Prostate gland (tissue), 2 donors: ENCODE data around the gene CYP1A1. TPM values are rescaled to one million over a fixed set of nuclear protein-coding genes. Genes with fewer than 3 reads are reported as not detected.

ENCODE experiments used
- DNase-seq: peaks from one replicate; pipeline ENCODE4 v3.0.0-alpha.2; 2019; ENCODE audit warnings: low spot score
- H3K27ac ChIP-seq, 2 donors: fragments of 200-600 bp; sonication (generic); 2 replicates each; pipeline ENCODE4 v1.5.1; 2017 to 2019
- H3K27me3 ChIP-seq: fragments of 200-600 bp; sonication (generic); replicated peaks from 2 replicates; pipeline ENCODE4 v1.5.1; 2019; ENCODE audit not compliant: insufficient read depth
- H3K36me3 ChIP-seq, 2 donors: fragments of 200-600 bp; sonication (generic); 1 replicate in 1 of 2; 2 replicates in 1 of 2; pipeline versions ENCODE4 v1.5.1 to v1.8.1; 2017 to 2019
- H3K4me1 ChIP-seq: fragments of 200-600 bp; sonication (generic); replicated peaks from 2 replicates; pipeline ENCODE4 v1.5.1; 2019
- H3K4me3 ChIP-seq, 2 donors: fragments of 200-600 bp; sonication (generic); 2 replicates each; pipeline ENCODE4 v1.5.1; 2017 to 2019
- H3K9me3 ChIP-seq: fragments of 200-600 bp; sonication (generic); 2 replicates; pipeline ENCODE4 v1.5.1; 2017
- CTCF ChIP-seq, 4 experiments: fragments of 200-600 bp in 2 of 4; fragments of 450-650 bp in 2 of 4; sonication (generic) in 2 of 4; IDR thresholded peaks; 1 replicate in 3 of 4; 2 replicates in 1 of 4; pipeline ENCODE4 v1.5.1; 2016 to 2019; ENCODE audit warnings: antibody characterized with exemption in 4 of 4, mild to moderate bottlenecking in 2 of 4, moderate library complexity in 2 of 4
- POLR2A ChIP-seq: fragments of 450-650 bp; IDR thresholded peaks from one replicate; pipeline ENCODE4 v1.6.1; 2016; ENCODE audit warnings: antibody characterized with exemption, mild to moderate bottlenecking
- POLR2AphosphoS5 ChIP-seq: sonication (generic); formaldehyde crosslinking; IDR thresholded peaks from one replicate; pipeline ENCODE4 v1.6.1; 2017; ENCODE audit warnings: antibody characterized with exemption
- WGBS: methylation state at CpG from one replicate; pipeline ENCODE4 v1.1.5; 2018; 5-methylcytosine and 5-hydroxymethylcytosine counted together
- intact Hi-C: fragments of 100-400 bp; cut with DNase I; formaldehyde crosslinking; loops from one replicate; pipeline ENCODE4 v1.14.2; 2022
- total RNA-seq, 2 donors: library from RNA; depleted of rRNA; stranded (reverse); fragments of >200 nt; gene quantifications; one replicate each; pipeline ENCODE4 v1.1.0, GENCODE V29; 2016

Gene CYP1A1
- total RNA-seq, 2 donors from 2014 or later: 0.57 to 6.9 TPM

DNA sequence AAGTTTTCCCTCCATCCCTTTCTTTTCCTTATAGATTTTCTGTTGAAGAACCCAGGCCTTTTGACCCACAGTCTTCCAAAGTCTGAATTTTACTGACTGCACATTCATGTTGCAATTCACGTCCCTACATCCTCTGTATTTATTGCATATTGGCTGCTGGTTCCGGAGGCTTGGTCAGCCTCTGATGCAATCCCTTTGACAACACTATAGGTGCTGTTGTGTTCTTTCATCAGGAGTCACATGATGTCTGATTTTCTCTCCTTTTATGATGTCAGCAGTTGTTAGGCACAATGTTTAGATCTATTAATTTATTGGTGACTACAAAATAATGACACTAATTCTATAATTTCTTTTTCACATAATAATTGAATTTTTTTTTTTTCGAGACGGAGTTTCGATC, 8.7 kb downstream of the CYP1A1 start:
- Histone ChIP-seq H3K4me3 (no peak overlapping the region), H3K27me3 (no peaks in the 10 kb centered on the region), H3K4me1 (no peaks in the 10 kb centered on the region), H3K36me3 (no peaks in the 10 kb centered on the region), H3K9me3 (no peaks in the 10 kb centered on the region), H3K27ac (no peak overlapping the region)
- DNase-seq: no peak
- 78% methylated on average over 5 of the region's 5 CpGs for WGBS
- TF ChIP-seq CTCF (IDR thresholded peaks at IDR 0.05): no peak
- no peak for TF ChIP-seq POLR2A
- no peak for TF ChIP-seq POLR2AphosphoS5
- intact Hi-C loops: no loop called here

GRCh38 chr15:74712311-74712710, 13.0 kb downstream of the CYP1A1 start:
- H3K36me3 ChIP-seq: no peaks in the 10 kb centered on the region

GRCh38 chr15:74710319-74711094, 14.8 kb downstream of the CYP1A1 start:
- Histone ChIP-seq H3K27ac (no peak overlapping the region), H3K4me3 (no peak overlapping the region), H3K36me3 (no peaks in the 10 kb centered on the region), H3K4me1 (no peaks in the 10 kb centered on the region), H3K9me3 (no peaks in the 10 kb centered on the region), H3K27me3 (no peaks in the 10 kb centered on the region)
- TF ChIP-seq CTCF (IDR thresholded peaks at IDR 0.05) (no peak), POLR2AphosphoS5 (no peak), POLR2A (no peak)
- intact Hi-C loops: no loop called here
- no peak for DNase-seq
- WGBS: 45% methylated on average over 3 of the region's 3 CpGs

More at GRCh38 chr15:74712311-74712710, 13.0 kb downstream of the CYP1A1 start:
- Histone ChIP-seq H3K4me1 (no peaks in the 10 kb centered on the region), H3K27ac (no peak overlapping the region), H3K27me3 (no peaks in the 10 kb centered on the region), H3K4me3 (no peak overlapping the region), H3K9me3 (no peaks in the 10 kb centered on the region)
- intact Hi-C loops: no loop called here
- DNase-seq: no peak
- 74% methylated on average over 3 of the region's 3 CpGs for WGBS
- TF ChIP-seq POLR2A (no peak), CTCF (IDR thresholded peaks at IDR 0.05) (no peak), POLR2AphosphoS5 (no peak)

- WGBS: 66% methylated on average over 3 of the region's 3 CpGs
- TF ChIP-seq CTCF (IDR thresholded peaks at IDR 0.05) (no peak), POLR2A (no peak), POLR2AphosphoS5 (no peak)
These were observed 15.4 kb downstream of the CYP1A1 start for GRCh38 chr15:74709892-74710291.

DNA sequence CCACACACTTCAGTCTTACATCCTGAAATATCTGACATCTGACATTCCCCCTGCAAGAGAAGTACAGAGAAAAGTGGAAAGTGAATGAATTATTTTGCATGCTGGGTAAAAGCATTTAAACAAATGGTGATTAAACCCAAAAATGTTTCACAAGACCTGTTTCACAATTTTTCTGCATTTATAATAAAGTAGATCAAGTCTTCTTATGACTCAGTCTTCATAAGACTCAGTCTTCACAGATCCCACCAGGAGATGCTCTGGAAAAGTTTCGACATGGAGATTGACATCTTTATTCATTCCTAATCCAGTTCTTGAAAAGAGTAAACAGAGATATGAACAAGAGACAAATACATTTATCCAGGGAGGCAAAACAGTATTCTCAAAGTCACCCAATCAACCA, 16.3 kb downstream of the CYP1A1 start:
- Histone ChIP-seq H3K9me3 (no peaks in the 10 kb centered on the region), H3K4me3 (no peak overlapping the region), H3K4me1 (no peaks in the 10 kb centered on the region), H3K36me3 (no peaks in the 10 kb centered on the region), H3K27ac (no peak overlapping the region), H3K27me3 (no peaks in the 10 kb centered on the region)
- no peak for DNase-seq
- intact Hi-C loops: no loop called here
- TF ChIP-seq CTCF (IDR thresholded peaks at IDR 0.05): no peak
- no peak for TF ChIP-seq POLR2AphosphoS5
- TF ChIP-seq POLR2A: no peak
- WGBS: 45% methylated on average over 1 of the region's 1 CpG

More at GRCh38 chr15:74709892-74710291, 15.4 kb downstream of the CYP1A1 start:
- DNase-seq: no peak
- Histone ChIP-seq H3K27ac (no peak overlapping the region), H3K36me3 (no peaks in the 10 kb centered on the region), H3K4me1 (no peaks in the 10 kb centered on the region), H3K9me3 (no peaks in the 10 kb centered on the region), H3K4me3 (no peak overlapping the region), H3K27me3 (no peaks in the 10 kb centered on the region)
- intact Hi-C loops: no loop called here
